Activated CD8-positive, alpha-beta memory T cell treated with anti-CD3 and anti-CD28 coated beads, Interleukin-2, amount 10 ng/mL, durations not matched to agents 7 days and 5 days (primary cell): ENCODE results near the gene PRR13. TPM values are rescaled to one million over a fixed set of nuclear protein-coding genes. Genes with fewer than 3 reads are reported as not detected.

Experiments
- ATAC-seq: fragments of 150-1000 bp; cut with Tn5 transposase; one replicate; pipeline ENCODE4 v1.10.0; 2021; ENCODE audit warnings: moderate library complexity
- CTCF ChIA-PET: fragments of 350-600 bp; sonication (Branson Sonifier 250); formaldehyde crosslinking; loops from one replicate; lab custom pipeline; 2021; ENCODE audit warnings: antibody characterized with exemption; lab: Charles Lee
- DNase-seq: peaks from one replicate; pipeline ENCODE4 v3.0.0-alpha.2; 2020
- H3K27ac Mint-ChIP-seq: one replicate; pipeline ENCODE4 v1.8.0; 2021; ENCODE audit warnings: mild to moderate bottlenecking, mixed read lengths
- H3K27me3 Mint-ChIP-seq: one replicate; pipeline ENCODE4 v1.8.0; 2021; ENCODE audit warnings: mixed read lengths
- H3K36me3 Mint-ChIP-seq: one replicate; pipeline ENCODE4 v1.8.0; 2021; ENCODE audit warnings: mild to moderate bottlenecking, mixed read lengths
- H3K4me1 Mint-ChIP-seq: one replicate; pipeline ENCODE4 v1.8.0; 2021; ENCODE audit warnings: mixed read lengths
- H3K4me3 Mint-ChIP-seq: one replicate; pipeline ENCODE4 v1.8.0; 2021; ENCODE audit warnings: mild to moderate bottlenecking, moderate library complexity, mixed read lengths
- H3K9me3 Mint-ChIP-seq: one replicate; pipeline ENCODE4 v1.8.0; 2022; ENCODE audit warnings: low read depth, mixed read lengths
- total RNA-seq, 2 experiments: library from RNA; stranded (reverse); gene quantifications; one replicate each; pipeline ENCODE4 v1.2.3, GENCODE V29; 2021

PRR13 gene
- total RNA-seq, 2 experiments from 2014 or later, result 235 to 244 TPM

- DNase-seq (no peak), ATAC-seq (peak; percentile 38)
- Mint-ChIP-seq H3K4me1 (peaks cover 13% of the 10 kb centered on the region), H3K27ac (no peak overlapping the region), H3K27me3 (no peaks in the 10 kb centered on the region), H3K9me3 (no peaks in the 10 kb centered on the region), H3K36me3 (peaks cover 53% of the 10 kb centered on the region), H3K4me3 (no peak overlapping the region)
- CTCF ChIA-PET, result interaction anchor here (0.6 to 2.2 kb wide), 7 partner anchors 9 to 161 kb away, joined by 3 to 9 read pairs (median 5); partner anchors contain the start of gene AAAS
Measured at GRCh38 chr12:53481939-53482586, 40.5 kb downstream of the PRR13 start.

DNA sequence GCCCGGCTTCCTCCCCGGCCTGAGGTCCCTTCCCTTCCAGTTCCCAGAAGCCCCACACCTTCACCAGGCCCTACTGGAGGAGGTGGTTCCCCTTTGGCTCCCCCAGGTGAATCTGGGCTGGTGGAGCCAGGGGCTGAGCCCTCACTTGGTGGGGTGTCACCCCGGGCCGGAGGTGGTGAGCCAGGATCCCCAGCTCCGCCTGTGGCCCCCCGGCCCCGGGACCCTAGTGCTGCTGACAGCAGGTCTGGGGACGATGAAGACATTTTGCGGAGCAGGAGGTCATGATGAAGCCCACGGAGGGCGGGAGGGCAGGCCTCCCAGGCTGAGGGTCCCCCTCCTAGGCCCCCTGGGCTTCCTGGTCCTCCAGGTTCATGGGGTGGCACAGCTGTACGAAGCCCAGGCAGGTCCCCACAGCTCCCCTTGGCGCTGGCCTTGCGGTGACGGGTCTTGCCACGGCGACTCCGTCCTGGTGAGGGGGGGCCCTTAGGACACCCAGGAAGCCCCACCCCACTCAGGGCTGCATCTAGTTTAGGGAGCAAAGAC lies 41.2 kb downstream of the PRR13 start:
- CTCF ChIA-PET, result interaction anchor here (0.5 to 2.2 kb wide), 8 partner anchors 9 to 597 kb away, joined by 3 to 9 read pairs (median 4); partner anchors contain the start of gene AAAS
- no peak for DNase-seq
- no peak overlapping the region for H3K27ac Mint-ChIP-seq
- no peaks in the 10 kb centered on the region for H3K9me3 Mint-ChIP-seq
- peaks cover 13% of the 10 kb centered on the region for H3K4me1 Mint-ChIP-seq
- H3K27me3 Mint-ChIP-seq, result no peaks in the 10 kb centered on the region
- no peak overlapping the region for H3K4me3 Mint-ChIP-seq
- ATAC-seq, result peak; percentile 7
- peaks cover 53% of the 10 kb centered on the region for H3K36me3 Mint-ChIP-seq

GRCh38 chr12:53483225-53483978 lies 41.9 kb downstream of the PRR13 start:
- peaks cover 13% of the 10 kb centered on the region for H3K4me1 Mint-ChIP-seq
- DNase-seq (no peak), ATAC-seq (no peak)
- no peaks in the 10 kb centered on the region for H3K9me3 Mint-ChIP-seq
- H3K4me3 Mint-ChIP-seq, result no peak overlapping the region
- CTCF ChIA-PET, result interaction anchor here (0.5 to 2.2 kb wide), 5 partner anchors 12 to 598 kb away, joined by 3 to 7 read pairs (median 4); partner anchors contain the start of gene AAAS
- no peaks in the 10 kb centered on the region for H3K27me3 Mint-ChIP-seq
- peak overlapping the region; percentile 28 for H3K27ac Mint-ChIP-seq
- peaks cover 51% of the 10 kb centered on the region for H3K36me3 Mint-ChIP-seq

DNA sequence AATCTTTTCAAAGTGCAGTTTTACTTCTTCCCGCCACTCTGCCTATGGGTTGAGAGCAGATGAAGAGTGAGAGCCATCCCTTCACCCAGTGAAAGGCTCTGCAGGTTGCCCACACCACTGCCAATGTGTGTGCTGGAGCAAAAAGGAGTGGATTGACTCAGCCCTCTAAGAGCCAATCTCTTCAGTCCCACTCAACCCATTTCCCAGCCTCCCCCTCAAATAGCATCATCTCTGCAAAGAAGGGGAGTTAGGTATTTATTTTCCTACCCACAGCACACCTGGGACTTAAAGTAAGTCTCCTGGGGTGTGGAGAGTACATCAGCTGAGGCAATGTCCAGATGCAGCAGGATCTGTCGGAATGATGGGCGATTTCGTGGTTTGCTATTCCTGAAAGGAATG lies 42.4 kb downstream of the PRR13 start:
- ATAC-seq, result peak; percentile 7
- no peak overlapping the region for H3K4me3 Mint-ChIP-seq
- H3K36me3 Mint-ChIP-seq, result peaks cover 49% of the 10 kb centered on the region
- H3K27me3 Mint-ChIP-seq, result no peaks in the 10 kb centered on the region
- CTCF ChIA-PET, result interaction anchor here (2.1 kb wide), 1 partner anchor 163 kb away, joined by 5 read pairs; the partner anchor contains the start of gene AAAS
- peaks cover 10% of the 10 kb centered on the region for H3K4me1 Mint-ChIP-seq
- H3K9me3 Mint-ChIP-seq, result no peaks in the 10 kb centered on the region
- H3K27ac Mint-ChIP-seq, result peak overlapping the region; percentile 12
- no peak for DNase-seq

- Mint-ChIP-seq H3K4me3 (no peak overlapping the region), H3K4me1 (peaks cover 9% of the 10 kb centered on the region), H3K36me3 (peaks cover 41% of the 10 kb centered on the region), H3K27me3 (no peaks in the 10 kb centered on the region), H3K27ac (peak overlapping the region; percentile 13), H3K9me3 (no peaks in the 10 kb centered on the region)
- ATAC-seq (no peak), DNase-seq (no peak)
- CTCF ChIA-PET, result interaction anchor here (1.5 to 2.1 kb wide), 2 partner anchors 8 to 164 kb away, joined by 4 to 5 read pairs; partner anchors contain the start of gene AAAS
Measured at GRCh38 chr12:53484686-53485575, 43.4 kb downstream of the PRR13 start.

DNA sequence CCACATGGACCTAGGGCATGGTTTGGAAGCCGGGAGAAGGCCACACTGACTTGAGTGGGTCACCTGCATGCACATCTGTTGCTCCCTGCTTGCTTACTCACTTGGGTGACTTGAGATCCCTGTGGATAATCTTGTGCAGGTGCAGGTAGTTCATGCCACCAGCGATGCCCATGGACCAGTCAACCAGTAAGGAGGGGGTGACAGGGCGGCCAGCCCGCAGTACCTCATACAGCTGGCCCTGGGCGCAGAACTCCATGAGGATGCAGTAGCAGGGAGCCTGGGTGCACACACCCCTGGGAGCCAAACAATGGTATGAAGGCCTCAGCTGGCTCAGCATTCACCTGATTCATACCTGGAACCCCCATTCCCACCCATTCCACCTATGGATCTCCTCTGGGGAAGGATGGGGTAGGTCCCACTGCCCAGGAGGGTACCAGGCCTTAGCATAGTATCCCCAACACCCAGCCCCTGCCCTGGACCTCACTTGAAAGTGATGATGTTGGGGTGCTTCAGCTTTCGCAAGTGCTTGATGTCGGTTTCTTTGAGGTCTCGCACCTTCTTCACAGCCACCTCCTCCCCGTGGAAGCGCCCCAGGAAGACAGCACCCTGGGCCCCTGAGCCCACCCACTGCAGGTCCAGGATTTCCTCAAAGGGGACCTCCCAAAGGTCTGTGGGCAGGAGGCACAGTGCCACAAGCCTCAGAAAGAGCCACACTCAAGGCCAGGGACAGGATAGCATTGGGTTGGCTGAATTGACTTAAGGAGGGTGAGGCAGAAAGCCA lies 44.6 kb downstream of the PRR13 start:
- CTCF ChIA-PET, result interaction anchor here (1.3 to 1.5 kb wide), 3 partner anchors 9 to 134 kb away, joined by 3 to 4 read pairs (median 4); no protein-coding TSS in a partner anchor
- peaks cover 38% of the 10 kb centered on the region for H3K36me3 Mint-ChIP-seq

GRCh38 chr12:53486736-53487487 lies 45.4 kb downstream of the PRR13 start:
- no peak overlapping the region for H3K27ac Mint-ChIP-seq

More for the DNA sequence above, 44.6 kb downstream of the PRR13 start:
- ATAC-seq (no peak), DNase-seq (no peak)
- Mint-ChIP-seq H3K4me1 (peaks cover 9% of the 10 kb centered on the region), H3K27ac (peak overlapping the region; percentile 26), H3K27me3 (no peaks in the 10 kb centered on the region), H3K4me3 (no peak overlapping the region), H3K9me3 (no peaks in the 10 kb centered on the region)

GRCh38 chr12:53489242-53489864 lies 47.8 kb downstream of the PRR13 start:
- Mint-ChIP-seq H3K27ac (no peak overlapping the region), H3K27me3 (no peaks in the 10 kb centered on the region), H3K4me1 (peaks cover 28% of the 10 kb centered on the region), H3K4me3 (no peak overlapping the region), H3K9me3 (no peaks in the 10 kb centered on the region), H3K36me3 (peaks cover 19% of the 10 kb centered on the region)
- DNase-seq (no peak), ATAC-seq (no peak)
- CTCF ChIA-PET, result interaction anchor here (1.6 to 1.8 kb wide), 3 partner anchors 16 to 68 kb away, joined by 4 to 10 read pairs (median 5); no protein-coding TSS in a partner anchor

More at GRCh38 chr12:53486736-53487487, 45.4 kb downstream of the PRR13 start:
- H3K4me3 Mint-ChIP-seq, result no peak overlapping the region
- DNase-seq (no peak), ATAC-seq (no peak)
- H3K27me3 Mint-ChIP-seq, result no peaks in the 10 kb centered on the region
- CTCF ChIA-PET, result interaction anchor here (1.3 to 1.4 kb wide), 2 partner anchors 21 to 135 kb away, joined by 3 to 4 read pairs; no protein-coding TSS in a partner anchor
- H3K9me3 Mint-ChIP-seq, result no peaks in the 10 kb centered on the region
- H3K36me3 Mint-ChIP-seq, result peaks cover 34% of the 10 kb centered on the region
- peaks cover 9% of the 10 kb centered on the region for H3K4me1 Mint-ChIP-seq

DNA sequence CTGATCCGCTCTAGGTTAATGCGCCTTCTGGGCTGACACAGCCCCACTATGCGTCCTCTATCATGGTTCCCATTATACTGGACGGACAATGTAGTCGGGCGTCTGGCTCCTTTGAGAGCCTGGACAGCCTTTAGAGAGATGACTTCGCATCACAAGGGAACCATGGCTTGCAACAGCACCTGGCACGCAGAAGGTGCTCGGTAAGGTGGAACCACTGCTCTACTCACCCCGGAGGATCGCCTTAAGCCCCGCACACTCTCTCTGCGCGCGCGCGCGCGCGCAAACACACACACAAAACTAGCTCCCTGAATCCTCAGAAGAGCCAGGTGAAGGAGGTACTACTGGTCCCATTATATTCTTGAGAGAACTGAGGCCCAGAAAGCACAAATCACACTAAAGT lies 50.7 kb downstream of the PRR13 start:
- DNase-seq (no peak), ATAC-seq (no peak)
- Mint-ChIP-seq H3K4me3 (peak overlapping the region; percentile 88), H3K4me1 (peaks cover 25% of the 10 kb centered on the region), H3K36me3 (peaks cover 5% of the 10 kb centered on the region), H3K27me3 (no peaks in the 10 kb centered on the region), H3K9me3 (no peaks in the 10 kb centered on the region), H3K27ac (peak overlapping the region; percentile 46)
- CTCF ChIA-PET, result interaction anchor here (0.9 to 3.9 kb wide), 4 partner anchors 9 to 16 kb away, joined by 3 to 21 read pairs (median 8); partner anchors contain the start of genes NPFF and TARBP2

GRCh38 chr12:53492830-53493609 lies 51.5 kb downstream of the PRR13 start:
- DNase-seq, result peak; percentile 90
- peak overlapping the region; percentile 84 for H3K27ac Mint-ChIP-seq
- peak; percentile 95 for ATAC-seq
- H3K4me1 Mint-ChIP-seq, result peaks cover 32% of the 10 kb centered on the region
- peak overlapping the region; percentile 88 for H3K4me3 Mint-ChIP-seq
- no peaks in the 10 kb centered on the region for H3K9me3 Mint-ChIP-seq
- CTCF ChIA-PET, result interaction anchor here (1.1 to 3.9 kb wide), 5 partner anchors 8 to 141 kb away, joined by 3 to 21 read pairs (median 3); partner anchors contain the start of genes NPFF and TARBP2
- no peaks in the 10 kb centered on the region for H3K36me3 Mint-ChIP-seq
- no peaks in the 10 kb centered on the region for H3K27me3 Mint-ChIP-seq
